ENCODE results near the gene CHEK2.
"Not testable (repeated sequence)": the region's sequence is repeated elsewhere in the genome, so short reads cannot be mapped to it uniquely, and the experiment has no call there.

Gene CHEK2

GRCh38 chr22:28689796-28690195 lies 51.8 kb downstream of the CHEK2 start:
- DNase-seq (ENCODE audit: low read depth in 2 of 2): not testable (repeated sequence)

- not testable (repeated sequence) for DNase-seq (ENCODE audit: low read depth in 2 of 2)
Measured at GRCh38 chr22:28682966-28683365, 58.7 kb downstream of the CHEK2 start.

GRCh38 chr22:28680813-28681490 lies 60.7 kb downstream of the CHEK2 start:
- not testable (repeated sequence) for DNase-seq (ENCODE audit: low read depth in 2 of 2)

GRCh38 chr22:28679611-28680287 lies 61.9 kb downstream of the CHEK2 start, which contains the start of gene TTC28:
Gene TTC28, minus strand, starts transcription at chr22:28679840. Its CDS starts 117 bp downstream, at chr22:28679723.
- DNase-seq (ENCODE audit: low read depth in 2 of 2): not testable (repeated sequence)

GRCh38 chr22:28678778-28679610 lies 62.6 kb downstream of the CHEK2 start:
- not testable (repeated sequence) for DNase-seq (ENCODE audit: low read depth in 2 of 2)

GRCh38 chr22:28678170-28678569 lies 63.5 kb downstream of the CHEK2 start:
- DNase-seq (ENCODE audit: low read depth in 2 of 2): not testable (repeated sequence)

GRCh38 chr22:28674121-28674563 lies 67.5 kb downstream of the CHEK2 start:
- no peak for DNase-seq (ENCODE audit: low read depth in 2 of 2)

- DNase-seq (ENCODE audit: low read depth in 2 of 2): no peak
Measured at GRCh38 chr22:28670756-28671155, 70.9 kb downstream of the CHEK2 start.

- no peak for DNase-seq (ENCODE audit: low read depth in 2 of 2)
Measured at GRCh38 chr22:28670161-28670560, 71.5 kb downstream of the CHEK2 start.

GRCh38 chr22:28669387-28669786 lies 72.2 kb downstream of the CHEK2 start:
- DNase-seq (ENCODE audit: low read depth in 2 of 2): no peak

GRCh38 chr22:28663569-28663942 lies 78.1 kb downstream of the CHEK2 start:
- not testable (repeated sequence) for DNase-seq (ENCODE audit: low read depth in 2 of 2)

GRCh38 chr22:28658448-28658847 lies 83.2 kb downstream of the CHEK2 start:
- no peak for DNase-seq (ENCODE audit: low read depth in 2 of 2)

- DNase-seq (ENCODE audit: low read depth in 2 of 2): no peak
Measured at GRCh38 chr22:28656181-28656580, 85.4 kb downstream of the CHEK2 start.

- no peak for DNase-seq (ENCODE audit: low read depth in 2 of 2)
Measured at GRCh38 chr22:28650463-28650862, 91.2 kb downstream of the CHEK2 start.

- no peak for DNase-seq (ENCODE audit: low read depth in 2 of 2)
Measured at GRCh38 chr22:28648792-28649191, 92.8 kb downstream of the CHEK2 start.

GRCh38 chr22:28647216-28647615 lies 94.4 kb downstream of the CHEK2 start:
- no peak for DNase-seq (ENCODE audit: low read depth in 2 of 2)

GRCh38 chr22:28639321-28639720 lies 102.3 kb downstream of the CHEK2 start:
- no peak for DNase-seq (ENCODE audit: low read depth in 2 of 2)
